Ecto neural progenitor cell (in vitro differentiated cells): ENCODE measurements around the gene TMEM270.
"Not testable (repeated sequence)": the region's sequence is repeated elsewhere in the genome, so short reads cannot be mapped to it uniquely, and the experiment has no call there.

Source experiments
- DNase-seq: peaks from one replicate; pipeline ENCODE4 v3.0.0-alpha.2; 2018; ENCODE audit warnings: low spot score

Gene TMEM270

GRCh38 chr7:73858807-73859206, 2.2 kb upstream of the TMEM270 start:
- no peak for DNase-seq

GRCh38 chr7:73861305-73861704, 346 bp downstream of the TMEM270 start:
- DNase-seq: no peak

GRCh38 chr7:73864981-73865711, 4.2 kb downstream of the TMEM270 start:
- DNase-seq: no peak

GRCh38 chr7:73865738-73866445, 4.9 kb downstream of the TMEM270 start:
- no peak for DNase-seq

DNA sequence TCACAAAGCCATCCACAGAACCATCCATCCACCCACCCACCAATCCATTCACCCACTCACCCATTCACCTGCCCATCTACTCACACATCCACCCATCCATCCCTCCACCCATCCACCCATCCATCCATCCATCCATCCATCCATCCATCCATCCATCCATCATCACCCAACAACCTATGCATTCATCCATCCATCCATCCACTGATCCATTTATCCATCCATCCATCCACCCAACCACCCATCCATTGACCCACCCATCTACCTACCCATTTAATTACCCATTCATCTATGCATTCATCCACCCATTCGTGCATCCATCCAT, 5.4 kb downstream of the TMEM270 start:
- DNase-seq: no peak

DNA sequence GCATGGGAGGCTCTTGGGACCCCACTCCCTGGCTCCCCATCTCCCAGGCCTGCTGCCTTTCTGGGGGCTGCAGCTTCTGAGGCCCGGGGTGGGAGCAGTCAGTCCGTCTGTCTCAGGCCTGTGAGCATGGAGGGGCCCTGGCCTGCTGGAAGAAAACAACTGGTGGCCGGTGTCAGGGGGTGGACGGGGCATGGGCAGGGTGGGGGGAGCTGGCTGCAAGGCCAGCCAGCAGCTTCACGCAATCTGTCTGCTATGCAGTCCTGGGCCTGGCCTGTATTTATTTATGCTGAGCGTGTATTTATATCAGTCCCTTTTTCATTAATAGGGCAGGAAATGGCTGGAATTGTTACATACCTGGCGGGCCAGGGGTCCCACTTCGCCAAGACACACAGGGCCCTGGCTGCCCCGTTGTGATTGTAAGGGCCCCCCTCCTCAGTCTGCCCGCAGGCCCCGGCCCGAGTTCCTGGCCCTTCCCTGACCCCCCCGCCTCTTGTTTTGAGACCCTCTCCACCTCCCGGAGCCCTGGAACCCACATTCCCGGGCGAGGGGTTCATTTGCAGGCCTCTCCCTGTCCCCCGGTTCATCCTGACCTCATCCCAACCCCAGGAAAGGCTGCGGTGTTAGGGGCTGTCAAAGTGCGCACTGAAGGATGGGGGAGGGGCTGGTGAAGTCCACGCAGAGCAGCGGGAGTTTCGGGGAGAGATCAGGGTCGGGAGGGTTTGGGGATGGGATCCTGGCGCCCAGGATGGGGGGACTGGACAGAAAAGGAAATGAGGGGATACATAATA, 8.2 kb downstream of the TMEM270 start:
- no peak for DNase-seq

- no peak for DNase-seq
Observed at GRCh38 chr7:73870041-73870492, 9.1 kb downstream of the TMEM270 start.

DNA sequence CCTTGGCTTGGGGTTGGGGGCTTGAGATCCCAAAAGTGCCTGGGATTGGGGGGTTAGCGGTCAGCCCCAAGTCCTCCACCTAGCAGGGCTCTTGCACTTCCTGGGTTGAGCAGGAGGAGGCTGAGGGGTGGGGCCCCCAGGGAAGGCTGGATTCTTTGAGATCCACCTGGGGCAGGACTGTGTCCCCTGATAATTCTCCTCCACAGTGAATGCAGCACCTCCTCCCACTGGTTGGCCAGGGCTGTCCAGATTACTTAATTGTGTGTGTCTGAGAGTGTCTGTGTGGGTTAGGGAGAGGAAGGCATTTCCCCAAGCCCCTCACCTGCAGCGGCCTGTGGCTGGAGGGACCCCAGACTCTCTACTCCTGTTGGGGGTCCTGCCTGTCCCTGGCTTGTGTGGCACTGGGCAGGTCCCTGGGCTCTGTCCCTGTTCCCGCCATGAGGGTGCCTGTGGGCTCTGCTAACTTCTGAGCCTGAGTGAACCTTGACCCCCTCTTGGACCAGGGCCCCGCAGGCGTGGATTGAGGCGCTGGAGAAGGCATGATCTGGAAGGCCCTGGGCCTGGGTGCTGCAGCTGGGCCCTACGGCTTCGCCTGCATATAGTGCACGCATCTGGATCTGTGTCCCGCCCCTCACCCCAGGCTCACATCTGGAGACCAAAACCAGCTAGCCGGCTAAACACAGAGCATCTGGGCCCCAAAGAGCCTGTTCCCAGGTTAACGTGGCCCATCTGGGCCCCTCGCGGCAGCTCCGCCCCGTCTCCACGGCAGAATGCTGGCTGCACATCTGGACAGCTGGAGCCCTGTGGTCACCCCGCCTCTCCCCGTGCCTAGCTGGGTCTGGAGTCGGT, 10.4 kb downstream of the TMEM270 start:
- no peak for DNase-seq

- DNase-seq: no peak
Observed at GRCh38 chr7:73872056-73872908, 11.3 kb downstream of the TMEM270 start.

DNA sequence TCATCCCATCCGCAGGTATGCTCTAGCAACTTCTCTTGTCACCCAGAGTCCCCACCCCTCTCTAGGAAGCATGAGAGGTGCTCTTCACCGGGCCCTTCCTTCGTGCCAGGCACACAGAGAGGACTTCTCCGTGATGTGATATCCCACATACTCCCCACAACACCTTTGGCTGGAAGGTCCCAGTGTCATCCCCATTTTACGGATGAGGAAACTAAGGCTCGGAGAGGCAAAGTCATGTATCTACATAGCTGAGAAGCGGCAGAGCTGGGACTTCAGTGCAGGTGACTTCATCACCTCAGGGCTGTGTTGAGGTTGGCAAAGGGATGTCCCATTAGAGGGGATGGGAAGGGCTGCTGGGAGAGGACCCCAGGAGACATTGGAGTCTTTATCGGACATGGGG, 15.4 kb downstream of the TMEM270 start:
- DNase-seq: no peak

DNA sequence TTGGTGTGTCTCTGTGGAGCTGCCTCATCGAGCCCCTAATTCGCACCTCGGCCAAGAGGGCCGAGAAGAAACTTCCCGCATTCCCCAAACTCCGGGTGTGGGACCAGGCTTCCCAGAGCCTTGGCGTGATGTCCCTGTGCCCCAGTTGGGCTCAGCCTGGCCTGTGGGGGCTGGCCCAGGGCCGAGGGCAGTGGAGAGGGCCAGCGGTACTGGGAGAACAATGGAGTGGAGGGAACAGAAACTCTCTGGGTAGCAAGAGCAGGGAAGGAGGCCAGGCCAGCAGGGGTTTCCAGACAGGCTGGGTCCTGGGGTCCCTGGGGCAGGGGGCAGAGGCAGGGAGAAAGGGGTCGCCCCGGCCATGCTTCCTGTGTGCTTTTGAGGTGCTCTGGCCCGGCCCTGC, 16.0 kb downstream of the TMEM270 start:
- DNase-seq: no peak

GRCh38 chr7:73879977-73880681, 19.2 kb downstream of the TMEM270 start:
- no peak for DNase-seq

DNA sequence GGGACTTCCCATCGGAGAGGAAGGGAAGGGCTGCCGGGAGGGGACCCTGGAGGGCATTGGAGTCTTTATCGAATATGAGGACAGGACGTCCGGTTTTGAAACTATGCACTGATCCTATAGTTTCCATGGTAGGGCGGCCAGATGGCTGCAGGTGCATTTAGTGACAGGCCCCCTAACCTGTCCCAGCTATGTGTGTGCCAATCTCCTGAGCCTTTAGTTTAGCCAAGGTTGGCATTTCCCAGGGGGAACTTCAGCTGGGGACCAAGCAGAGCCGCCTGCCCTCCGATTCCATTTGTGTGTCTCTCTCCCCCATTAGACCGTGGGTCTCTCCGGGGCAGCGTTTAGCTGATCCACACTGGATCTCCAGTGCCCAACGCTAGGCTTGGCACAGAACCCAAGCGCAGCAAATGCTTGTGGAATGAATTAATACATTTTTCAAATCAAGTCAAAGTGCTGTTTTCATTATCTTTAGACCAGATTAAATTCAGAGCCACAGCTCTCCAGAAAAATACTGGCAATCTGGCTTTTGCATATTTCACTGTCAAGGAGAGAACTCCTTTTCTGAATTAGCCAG, 19.9 kb downstream of the TMEM270 start:
- no peak for DNase-seq

DNA sequence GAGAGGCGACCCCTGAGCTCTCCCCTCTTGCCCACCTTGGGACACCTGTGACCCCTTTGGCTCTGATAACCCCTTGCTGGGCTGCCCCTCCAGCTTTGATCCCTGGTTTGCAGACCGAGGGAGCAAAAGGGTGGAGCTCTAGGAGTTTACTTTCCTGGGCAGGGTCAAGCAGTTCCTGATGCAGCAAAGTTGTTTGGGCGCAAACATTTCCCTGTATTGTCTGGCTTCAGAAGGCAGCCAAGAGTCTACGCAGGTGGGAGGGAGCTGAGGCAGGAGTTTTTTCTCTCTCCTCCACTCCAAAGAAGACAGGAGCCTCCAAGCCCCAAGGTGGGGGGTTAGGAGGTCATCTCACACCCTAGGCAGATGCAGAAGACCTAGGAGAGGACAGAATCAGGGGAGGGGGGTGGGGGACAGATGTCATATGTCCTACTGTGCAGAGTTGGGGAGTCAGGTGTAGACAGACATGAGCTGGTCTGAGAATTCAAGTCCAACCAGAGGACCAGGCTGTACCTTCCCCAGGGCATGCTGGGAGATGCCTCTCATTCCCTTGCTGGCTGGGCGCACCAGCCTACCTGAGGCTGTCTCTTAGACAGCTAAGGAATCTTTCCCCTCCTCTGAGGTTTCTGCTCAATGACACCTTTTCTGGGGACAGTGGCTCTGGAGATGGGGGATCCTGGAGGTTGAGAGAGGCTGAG, 20.5 kb downstream of the TMEM270 start:
- DNase-seq: no peak

DNA sequence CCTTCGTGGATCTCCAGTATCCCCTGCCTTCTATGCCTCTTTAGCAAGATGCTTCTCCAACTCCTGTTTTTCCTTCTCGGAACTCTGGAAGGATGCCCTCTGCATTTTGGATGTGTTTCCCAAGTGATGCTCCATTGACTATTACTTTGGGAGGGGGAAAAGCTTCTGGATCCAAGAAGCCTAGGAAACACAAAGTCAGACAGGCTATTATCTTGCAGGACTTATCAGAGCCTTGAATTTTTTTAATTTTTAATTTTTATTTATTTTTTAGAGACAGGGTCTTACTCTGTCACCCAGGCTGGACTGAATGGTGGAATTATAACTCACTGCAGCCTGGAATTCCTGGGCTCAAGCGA, 21.1 kb downstream of the TMEM270 start:
- no peak for DNase-seq

DNA sequence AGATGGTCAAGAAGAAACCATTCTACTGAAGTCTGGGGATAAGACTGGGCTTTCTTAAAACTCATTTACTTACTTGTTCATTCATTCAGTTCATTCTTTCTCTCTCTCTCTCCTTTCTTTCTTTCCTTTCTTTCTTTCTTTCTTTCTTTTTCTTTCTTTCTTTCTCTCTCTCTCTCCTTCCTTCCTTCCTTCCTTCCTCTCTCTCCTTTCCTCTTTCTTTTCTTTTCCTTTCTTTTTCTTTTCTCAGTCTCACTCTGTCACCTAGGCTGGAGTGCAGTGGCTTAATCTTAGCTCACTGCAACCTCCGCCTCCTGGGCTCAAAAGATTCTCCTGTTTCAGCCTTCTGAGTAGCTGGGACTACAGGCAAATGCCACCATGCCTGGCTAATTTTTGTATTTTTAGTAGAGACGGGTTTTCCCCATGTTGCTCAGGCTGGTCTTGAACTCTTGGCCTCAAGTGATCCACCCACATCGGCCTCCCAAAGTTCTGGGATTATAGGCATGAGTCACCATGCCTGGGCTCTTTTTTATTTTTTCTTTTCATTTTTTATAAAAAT, 24.0 kb downstream of the TMEM270 start:
- DNase-seq: not testable (repeated sequence)

DNA sequence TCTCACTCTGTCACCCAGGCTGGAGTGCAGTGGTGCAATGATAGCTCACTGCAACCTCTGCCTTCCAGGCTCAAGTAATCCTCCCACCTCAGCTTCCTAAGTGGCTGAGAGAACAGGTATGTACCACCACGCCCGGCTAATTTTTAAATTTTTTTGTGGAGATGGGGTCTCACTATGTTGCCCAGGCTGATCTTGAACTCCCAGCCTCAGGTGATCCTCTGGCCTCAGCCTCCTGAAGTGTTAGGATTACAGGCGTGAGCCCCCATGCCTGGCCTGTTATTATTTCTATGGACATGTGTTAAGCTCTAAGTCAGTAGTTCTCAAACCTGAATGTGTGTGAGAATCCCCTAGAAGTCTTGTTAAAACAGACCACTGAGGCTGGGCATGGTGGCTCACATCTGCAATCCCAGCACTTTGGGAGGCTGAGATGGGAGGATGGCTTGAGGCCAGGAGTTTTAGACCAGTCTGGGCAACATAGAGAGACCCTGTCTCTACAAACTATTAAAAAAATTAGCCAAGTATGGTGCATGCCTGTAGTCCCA, 24.5 kb downstream of the TMEM270 start:
- DNase-seq: no peak

GRCh38 chr7:73885975-73886798, 25.2 kb downstream of the TMEM270 start:
- no peak for DNase-seq
